HG03469 (cell line): ENCODE measurements around the gene TRMT10B.
"Not testable (repeated sequence)": the region's sequence is repeated elsewhere in the genome, so short reads cannot be mapped to it uniquely, and the experiment has no call there.

ENCODE experiments used
- ATAC-seq: cut with Tn5 transposase; IDR thresholded peaks from one replicate; pipeline ENCODE4 v1.9.1; 2021; ENCODE audit warnings: mild to moderate bottlenecking, moderate library complexity, moderate number of reproducible peaks; ENCODE audit not compliant: unreplicated experiment

The TRMT10B gene

GRCh38 chr9:37798677-37799076 lies 45.1 kb downstream of the TRMT10B start:
- ATAC-seq = no peak

- ATAC-seq = peak; percentile 50
Measured at GRCh38 chr9:37800631-37801286, 47.2 kb downstream of the TRMT10B start, which contains the start of gene DCAF10. Gene DCAF10 (plus strand): TSS chr9:37800797. CDS start chr9:37800867, 70 bp downstream.

GRCh38 chr9:37801287-37801850 lies 47.8 kb downstream of the TRMT10B start:
- ATAC-seq = peak; percentile 21

- no peak for ATAC-seq
Measured at GRCh38 chr9:37801959-37802711, 48.5 kb downstream of the TRMT10B start.

GRCh38 chr9:37806271-37806670 lies 52.7 kb downstream of the TRMT10B start:
- no peak for ATAC-seq

GRCh38 chr9:37809676-37810075 lies 56.1 kb downstream of the TRMT10B start:
- ATAC-seq = not testable (repeated sequence)

GRCh38 chr9:37811906-37812476 lies 58.4 kb downstream of the TRMT10B start:
- ATAC-seq = no peak

- no peak for ATAC-seq
Measured at GRCh38 chr9:37812773-37813379, 59.3 kb downstream of the TRMT10B start.

- no peak for ATAC-seq
Measured at GRCh38 chr9:37818849-37819248, 65.2 kb downstream of the TRMT10B start.

- ATAC-seq = no peak
Measured at GRCh38 chr9:37820142-37820541, 66.5 kb downstream of the TRMT10B start.

- not testable (repeated sequence) for ATAC-seq
Measured at GRCh38 chr9:37825174-37825573, 71.6 kb downstream of the TRMT10B start.

- ATAC-seq = no peak
Measured at GRCh38 chr9:37827483-37828165, 74.0 kb downstream of the TRMT10B start.
